A549 (cell line): ENCODE results near the gene NRDE2. TPM values are rescaled to one million over a fixed set of nuclear protein-coding genes. Genes with fewer than 3 reads are reported as not detected.

ENCODE experiments used
- ATAC-seq, 2 experiments: fragments of 200-7000 bp in 1 of 2; fragments of >200 bp in 1 of 2; cut with Nextera tagmentation in 1 of 2; cut with Tn5 transposase in 1 of 2; 3 replicates each; pipeline versions ENCODE4 v1.8.0 to v1.9.1; 2018 to 2020; ENCODE audit warnings: mild to moderate bottlenecking in 1 of 2, moderate library complexity in 1 of 2
- CTCF ChIA-PET: fragments of 300-600 bp; sonication (Branson Sonifier 250); formaldehyde crosslinking; extraction: SDS; loops from one replicate; lab custom pipeline; 2021; ENCODE audit warnings: antibody characterized with exemption, inconsistent platforms; lab: Yijun Ruan, JAX
- POLR2A ChIA-PET: fragments of 350-600 bp; formaldehyde crosslinking; extraction: SDS; loops from one replicate; lab custom pipeline; 2021; ENCODE audit warnings: antibody characterized with exemption, inconsistent platforms; lab: Yijun Ruan, JAX
- DNase-seq, 2 experiments: peaks; one replicate each; pipeline versions ENCODE4 v3.0.0 to v3.0.0-alpha.2; 2011 to 2016; ENCODE audit warnings: low read depth in 1 of 2, low spot score in 1 of 2
- FAIRE-seq: peaks from 2 replicates; lab custom pipeline; 2011; peaks lifted over from hg19 to GRCh38; lab: Jason Lieb, UNC
- H3K27ac ChIP-seq, 2 experiments: fragments of >200 bp; sonication (Bioruptor Twin); formaldehyde crosslinking; 3 replicates each; pipeline ENCODE4 v1.5.1; 2016 to 2017
- H3K4me1 ChIP-seq: fragments of >200 bp; sonication (Bioruptor Twin); formaldehyde crosslinking; 3 replicates; pipeline ENCODE4 v1.6.1; 2016
- H3K4me2 ChIP-seq: fragments of >200 bp; sonication (Bioruptor Twin); formaldehyde crosslinking; 3 replicates; pipeline ENCODE4 v1.6.1; 2016
- H3K4me3 ChIP-seq: fragments of >200 bp; sonication (Bioruptor Twin); formaldehyde crosslinking; 3 replicates; pipeline ENCODE4 v1.5.1; 2016
- H3K9me3 ChIP-seq: fragments of >200 bp; sonication (Bioruptor Twin); formaldehyde crosslinking; 3 replicates; pipeline ENCODE4 v1.6.1; 2016
- ATOH8 ChIP-seq: fragments of 250-450 bp; sonication (Bioruptor Pico); IDR thresholded peaks from 2 replicates; pipeline ENCODE4 v1.5.0; 2020; ENCODE audit warnings: low read depth, mild to moderate bottlenecking, moderate library complexity
- CBX8 ChIP-seq: fragments of 200-600 bp; sonication (generic); IDR thresholded peaks from 2 replicates; pipeline ENCODE4 v1.6.1; 2016
- CEBPB ChIP-seq, 2 experiments: fragments of >200 bp in 1 of 2; sonication (Bioruptor Twin) in 1 of 2; formaldehyde crosslinking in 1 of 2; IDR thresholded peaks; 2 replicates each; pipeline ENCODE4 v1.6.1; 2012 to 2016
- E2F6 ChIP-seq: IDR thresholded peaks from 2 replicates; pipeline ENCODE4 v1.6.1; 2012; ENCODE audit warnings: low read depth, borderline replicate concordance
- EHF ChIP-seq: fragments of 250-450 bp; sonication (Bioruptor Pico); IDR thresholded peaks from 2 replicates; pipeline ENCODE4 v1.5.0; 2020; ENCODE audit warnings: mild to moderate bottlenecking
- EHMT2 ChIP-seq: fragments of 200-600 bp; sonication (generic); IDR thresholded peaks from 2 replicates; pipeline ENCODE4 v1.6.1; 2016; ENCODE audit warnings: antibody characterized with exemption, low read depth, mild to moderate bottlenecking, moderate library complexity
- ESRRA ChIP-seq: fragments of 150-350 bp; IDR thresholded peaks from 2 replicates; pipeline ENCODE4 v1.6.1; 2014; ENCODE audit warnings: mild to moderate bottlenecking, low read length, borderline replicate concordance
- FOSL2 ChIP-seq, 2 experiments: fragments of 450-650 bp in 1 of 2; fragments of >200 bp in 1 of 2; sonication (Bioruptor Twin) in 1 of 2; formaldehyde crosslinking; IDR thresholded peaks; 2 replicates each; pipeline versions ENCODE4 v1.5.0 to v1.6.1; 2016 to 2020; ENCODE audit warnings: mild to moderate bottlenecking in 1 of 2, moderate library complexity in 1 of 2
- FOXS1 ChIP-seq: fragments of 250-450 bp; sonication (Bioruptor Pico); IDR thresholded peaks from 2 replicates; pipeline ENCODE4 v1.5.0; 2020; ENCODE audit warnings: mild to moderate bottlenecking, moderate library complexity
- HDAC2 ChIP-seq: fragments of 200-600 bp; sonication (generic); IDR thresholded peaks from 2 replicates; pipeline ENCODE4 v1.6.1; 2016
- MAX ChIP-seq: IDR thresholded peaks from 2 replicates; pipeline ENCODE4 v1.6.1; 2012
- MAZ ChIP-seq: fragments of 150-350 bp; IDR thresholded peaks from 2 replicates; pipeline ENCODE4 v1.6.1; 2014; ENCODE audit warnings: antibody characterized with exemption, low read depth, low read length, borderline replicate concordance
- NPAS2 ChIP-seq: fragments of 250-450 bp; sonication (Bioruptor Pico); IDR thresholded peaks from 2 replicates; pipeline ENCODE4 v1.8.0; 2022; ENCODE audit warnings: mild to moderate bottlenecking, moderate library complexity, borderline replicate concordance
- POLR2A ChIP-seq: IDR thresholded peaks from 2 replicates; pipeline ENCODE4 v1.6.1; 2012; ENCODE audit warnings: mild to moderate bottlenecking, low read length
- POLR2AphosphoS2 ChIP-seq: conservative IDR thresholded peaks from 2 replicates; pipeline ENCODE4 v1.6.1; 2012; ENCODE audit warnings: low read length, improper control_type of control experiment, inconsistent platforms
- RCOR1 ChIP-seq: fragments of 150-350 bp; IDR thresholded peaks from 2 replicates; pipeline ENCODE4 v1.6.1; 2014; ENCODE audit warnings: antibody characterized with exemption, low read length, low read depth
- REST ChIP-seq: fragments of 200-600 bp; sonication (generic); IDR thresholded peaks from 2 replicates; pipeline ENCODE4 v1.6.1; 2016; ENCODE audit warnings: antibody characterized with exemption, mild to moderate bottlenecking, moderate library complexity
- RFX5 ChIP-seq: fragments of 450-650 bp; IDR thresholded peaks from 2 replicates; pipeline ENCODE4 v1.7.1; 2014; ENCODE audit warnings: antibody characterized with exemption, mild to moderate bottlenecking, moderate library complexity
- RNF2 ChIP-seq: fragments of 200-600 bp; sonication (generic); IDR thresholded peaks from 2 replicates; pipeline ENCODE4 v1.6.1; 2016; ENCODE audit warnings: low read depth, mild to moderate bottlenecking, antibody characterized with exemption, moderate library complexity, borderline replicate concordance
- SREBF2 ChIP-seq: fragments of 450-650 bp; IDR thresholded peaks from 2 replicates; pipeline ENCODE4 v1.6.1; 2014; ENCODE audit warnings: mild to moderate bottlenecking, moderate library complexity
- USF2 ChIP-seq: fragments of 450-650 bp; IDR thresholded peaks from 2 replicates; pipeline ENCODE4 v1.6.1; 2014; ENCODE audit warnings: antibody characterized with exemption
- ZNF302 ChIP-seq: fragments of 250-450 bp; sonication (Bioruptor Pico); IDR thresholded peaks from 2 replicates; pipeline ENCODE4 v1.9.0; 2021; ENCODE audit warnings: inconsistent platforms, mild to moderate bottlenecking, moderate library complexity
- WGBS: methylation state at CpG from one replicate; pipeline ENCODE4 v1.1.6; 2017; ENCODE audit errors: missing lambda C conversion rate; 5-methylcytosine and 5-hydroxymethylcytosine counted together
- polyA plus RNA-seq, 4 experiments: library from polyadenylated mRNA; depleted of rRNA in 3 of 4; stranded (reverse); fragments of >200 nt; fragmentation: RNase III in 1 of 4; extraction: RNeasy Plus Mini Kit Qiagen cat#74134 plus additional on column Dnase treatment in 1 of 4; gene quantifications; 2 replicates in 3 of 4; 3 replicates in 1 of 4; pipeline ENCODE4 v1.2.3, GENCODE V29; 2011 to 2017

The NRDE2 gene
- polyA plus RNA-seq, 2 of the 4 experiments (the other 2 are of a cell fraction) = 11.6 to 12.7 TPM

GRCh38 chr14:90379106-90379505 lies 47.4 kb upstream of the NRDE2 start:
- WGBS = 69% methylated on average over 2 of the region's 2 CpGs
- Histone ChIP-seq H3K4me1 (peaks cover 10% of the 10 kb centered on the region; the same call in 2 of the 3 replicates), H3K4me2 (no peak overlapping the region), H3K4me3 (no peak overlapping the region), H3K27ac (no peak overlapping the region), H3K9me3 (no peaks in the 10 kb centered on the region)
- ATAC-seq (no peak), FAIRE-seq (no peak), DNase-seq (no peak)
- ChIA-PET CTCF (no interaction called here), POLR2A (no interaction called here)
- TF ChIP-seq MAX (no peak), RFX5 (no peak), MAZ (no peak), SREBF2 (no peak), CBX8 (no peak), EHF (CRISPR knock-in tag) (no peak), HDAC2 (no peak), RNF2 (no peak), CEBPB (IDR thresholded peaks at IDR 0.05) (no peak), ESRRA (no peak), ATOH8 (CRISPR knock-in tag) (no peak)

- Histone ChIP-seq H3K27ac (no peak overlapping the region), H3K4me3 (no peak overlapping the region), H3K9me3 (no peaks in the 10 kb centered on the region), H3K4me2 (no peak overlapping the region), H3K4me1 (peaks cover 5% of the 10 kb centered on the region; the same call in 2 of the 3 replicates)
- 73% methylated on average over 6 of the region's 6 CpGs for WGBS
- FAIRE-seq = no peak
- no peak for ATAC-seq
- ChIA-PET POLR2A (no interaction called here), CTCF (interaction anchor here (1.0 kb wide), 1 partner anchor 21 kb away, joined by 3 read pairs; no protein-coding TSS in a partner anchor)
- no peak for DNase-seq
- TF ChIP-seq FOXS1 (CRISPR knock-in tag) = no peak
- no peak for TF ChIP-seq FOSL2 (IDR thresholded peaks at IDR 0.05)
- TF ChIP-seq FOSL2 (CRISPR knock-in tag; IDR thresholded peaks at IDR 0.05) = no peak
- TF ChIP-seq EHMT2 = no peak
- no peak for TF ChIP-seq RCOR1
- no peak for TF ChIP-seq USF2
- TF ChIP-seq POLR2A = no peak
- no peak for TF ChIP-seq NPAS2 (CRISPR knock-in tag)
- TF ChIP-seq ZNF302 = no peak
- no peak for TF ChIP-seq MAZ
- TF ChIP-seq REST = no peak
- TF ChIP-seq E2F6 = no peak
- no peak for TF ChIP-seq POLR2AphosphoS2
These were observed 46.5 kb upstream of the NRDE2 start for GRCh38 chr14:90378249-90378648.
